ENCODE data around the gene SLC2A13. TPM values are rescaled to one million over a fixed set of nuclear protein-coding genes. Genes with fewer than 3 reads are reported as not detected.

Gene SLC2A13
- total RNA-seq, 1 experiment from 2014 or later: 12.1 TPM

GRCh38 chr12:40104461-40105264 lies 1.2 kb downstream of the SLC2A13 start:
- in situ Hi-C loops (cut with HindIII; ENCODE audit: low pct_unique_long_range_greater_than_20kb, low sequenced_read_pairs): no loop called here
- Histone ChIP-seq H3K4me3 (ENCODE audit: low read depth in 2 of 2, low read length in 2 of 2) (peak overlapping the region; percentile 59 to 71), H3K9me3 (ENCODE audit: control insufficient read depth, insufficient read depth, low read depth, low read length) (no peaks in the 10 kb centered on the region), H3K36me3 (ENCODE audit: control insufficient read depth, insufficient read depth, low read length) (no peaks in the 10 kb centered on the region), H3K4me1 (ENCODE audit: control insufficient read depth, insufficient read depth, low read length) (peaks cover 22% of the 10 kb centered on the region), H3K27me3 (ENCODE audit: control insufficient read depth, insufficient read depth, low read length) (no peaks in the 10 kb centered on the region), H3K27ac (ENCODE audit: low read length) (peak overlapping the region; percentile 66)
- CTCF ChIA-PET: interaction anchor here (0.6 kb wide), 1 partner anchor 11 kb away, joined by 3 read pairs; no protein-coding TSS in a partner anchor
- DNase-seq (ENCODE audit: low read depth, low spot score) (no peak), ATAC-seq (no peak; the same call in 1 of the 2 replicates)
- BruUV-seq (replicated peaks): no TSS peak
- intact Hi-C loops (cut with micrococcal nuclease; ENCODE audit: unreplicated experiment): no loop called here
- POLR2A ChIA-PET: no interaction called here
- TF ChIP-seq POLR2AphosphoS5 (IDR thresholded peaks at IDR 0.05; ENCODE audit: low read depth, low read length): no peak
- TF ChIP-seq CTCF (IDR thresholded peaks at IDR 0.05): no peak
- TF ChIP-seq REST (IDR thresholded peaks at IDR 0.05; ENCODE audit: insufficient read depth in 1 of 2, low read depth in 2 of 2, low read length in 1 of 2): no peak
- no peak for TF ChIP-seq TCF7L2 (IDR thresholded peaks at IDR 0.05; ENCODE audit: low read depth, low read length)
- TF ChIP-seq SIN3A (IDR thresholded peaks at IDR 0.05; ENCODE audit: borderline replicate concordance, insufficient read depth, low read depth, low read length): no peak

GRCh38 chr12:40103043-40103442 lies 2.8 kb downstream of the SLC2A13 start:
- intact Hi-C loops (cut with micrococcal nuclease; ENCODE audit: unreplicated experiment) (no loop called here), in situ Hi-C loops (cut with HindIII; ENCODE audit: low pct_unique_long_range_greater_than_20kb, low sequenced_read_pairs) (no loop called here)
- Histone ChIP-seq H3K4me3 (ENCODE audit: low read depth in 2 of 2, low read length in 2 of 2) (no peak overlapping the region), H3K4me1 (ENCODE audit: control insufficient read depth, insufficient read depth, low read length) (peaks cover 22% of the 10 kb centered on the region), H3K27me3 (ENCODE audit: control insufficient read depth, insufficient read depth, low read length) (no peaks in the 10 kb centered on the region), H3K36me3 (ENCODE audit: control insufficient read depth, insufficient read depth, low read length) (no peaks in the 10 kb centered on the region), H3K27ac (ENCODE audit: low read length) (no peak overlapping the region), H3K9me3 (ENCODE audit: control insufficient read depth, insufficient read depth, low read depth, low read length) (no peaks in the 10 kb centered on the region)
- POLR2A ChIA-PET: no interaction called here
- DNase-seq (ENCODE audit: low read depth, low spot score) (no peak), ATAC-seq (no peak)
- no peak for TF ChIP-seq REST (IDR thresholded peaks at IDR 0.05; ENCODE audit: insufficient read depth in 1 of 2, low read depth in 2 of 2, low read length in 1 of 2)
- BruUV-seq (replicated peaks): no TSS peak
- CTCF ChIA-PET: no interaction called here
